RWPE2 (cell line): Measurements from ENCODE around the gene TPRA1.

Experiments used
- ATAC-seq: fragments of 200-7000 bp; cut with Tn5 transposase; 3 replicates; pipeline ENCODE4 v1.9.1; 2021; ENCODE audit warnings: low read depth
- DNase-seq: peaks from one replicate; pipeline ENCODE4 v3.0.0-alpha.2; 2020; ENCODE audit warnings: low spot score
- H3K27ac ChIP-seq: fragments of 450-650 bp; 2 replicates; pipeline ENCODE4 v1.5.1; 2017; ENCODE audit warnings: mild to moderate bottlenecking; ENCODE audit not compliant: poor library complexity, severe bottlenecking
- H3K27me3 ChIP-seq: fragments of 250-450 bp; sonication (Bioruptor Pico); 2 replicates; pipeline ENCODE4 v1.5.1; 2021; ENCODE audit warnings: mild to moderate bottlenecking, moderate library complexity; ENCODE audit not compliant: insufficient read depth, poor library complexity, severe bottlenecking
- H3K36me3 ChIP-seq: fragments of 250-450 bp; sonication (Bioruptor Pico); 2 replicates; pipeline ENCODE4 v1.5.1; 2020; ENCODE audit warnings: low read depth, mild to moderate bottlenecking, moderate library complexity
- H3K4me1 ChIP-seq: fragments of 250-450 bp; sonication (Bioruptor Pico); 2 replicates; pipeline ENCODE4 v1.5.1; 2021; ENCODE audit warnings: mild to moderate bottlenecking, moderate library complexity; ENCODE audit not compliant: insufficient read depth, poor library complexity, severe bottlenecking
- H3K4me3 ChIP-seq: fragments of 250-450 bp; sonication (Bioruptor Pico); 2 replicates; pipeline ENCODE4 v1.5.1; 2021; ENCODE audit warnings: mild to moderate bottlenecking, moderate library complexity; ENCODE audit not compliant: severe bottlenecking
- H3K9me3 ChIP-seq: fragments of 250-450 bp; sonication (Bioruptor Pico); 2 replicates; pipeline ENCODE4 v1.5.1; 2021; ENCODE audit warnings: mild to moderate bottlenecking, moderate library complexity; ENCODE audit not compliant: severe bottlenecking
- CTCF ChIP-seq: fragments of 450-650 bp; IDR thresholded peaks from one replicate; pipeline ENCODE4 v1.5.1; 2017; ENCODE audit warnings: mild to moderate bottlenecking, moderate library complexity; ENCODE audit not compliant: poor library complexity, severe bottlenecking

Gene TPRA1

DNA sequence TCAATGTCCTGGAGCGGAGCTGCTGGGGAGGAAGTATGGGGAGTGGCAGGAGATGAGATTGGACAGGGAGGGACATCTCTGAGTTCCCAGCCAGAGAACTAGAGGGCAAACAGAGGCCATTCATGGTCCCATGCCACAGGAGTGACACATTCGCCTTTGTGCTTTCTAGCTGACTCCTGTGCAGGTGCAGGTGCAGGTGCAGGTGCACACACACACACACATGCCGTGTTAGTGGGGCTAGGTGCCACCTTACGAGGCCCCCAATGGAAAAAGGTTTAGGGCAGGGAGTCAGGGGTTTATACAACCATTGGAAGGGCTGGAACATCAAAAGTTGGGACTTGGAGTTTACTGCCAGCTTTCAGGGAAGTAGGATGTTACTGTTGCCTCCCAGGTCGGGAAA lies 52.0 kb downstream of the TPRA1 start:
- H3K9me3 ChIP-seq = no peaks in the 10 kb centered on the region
- H3K27ac ChIP-seq = no peak overlapping the region
- H3K36me3 ChIP-seq = no peaks in the 10 kb centered on the region
- ATAC-seq (no peak), DNase-seq (no peak)
- no peak for TF ChIP-seq CTCF
- no peak overlapping the region for H3K4me3 ChIP-seq
- no peaks in the 10 kb centered on the region for H3K4me1 ChIP-seq
- H3K27me3 ChIP-seq = no peaks in the 10 kb centered on the region

GRCh38 chr3:127536830-127537812 lies 53.4 kb downstream of the TPRA1 start:
- Histone ChIP-seq H3K4me1 (no peaks in the 10 kb centered on the region), H3K27ac (no peak overlapping the region), H3K36me3 (no peaks in the 10 kb centered on the region), H3K27me3 (no peaks in the 10 kb centered on the region), H3K9me3 (no peaks in the 10 kb centered on the region), H3K4me3 (no peak overlapping the region)
- DNase-seq = no peak
- no peak for ATAC-seq
- TF ChIP-seq CTCF = no peak

DNA sequence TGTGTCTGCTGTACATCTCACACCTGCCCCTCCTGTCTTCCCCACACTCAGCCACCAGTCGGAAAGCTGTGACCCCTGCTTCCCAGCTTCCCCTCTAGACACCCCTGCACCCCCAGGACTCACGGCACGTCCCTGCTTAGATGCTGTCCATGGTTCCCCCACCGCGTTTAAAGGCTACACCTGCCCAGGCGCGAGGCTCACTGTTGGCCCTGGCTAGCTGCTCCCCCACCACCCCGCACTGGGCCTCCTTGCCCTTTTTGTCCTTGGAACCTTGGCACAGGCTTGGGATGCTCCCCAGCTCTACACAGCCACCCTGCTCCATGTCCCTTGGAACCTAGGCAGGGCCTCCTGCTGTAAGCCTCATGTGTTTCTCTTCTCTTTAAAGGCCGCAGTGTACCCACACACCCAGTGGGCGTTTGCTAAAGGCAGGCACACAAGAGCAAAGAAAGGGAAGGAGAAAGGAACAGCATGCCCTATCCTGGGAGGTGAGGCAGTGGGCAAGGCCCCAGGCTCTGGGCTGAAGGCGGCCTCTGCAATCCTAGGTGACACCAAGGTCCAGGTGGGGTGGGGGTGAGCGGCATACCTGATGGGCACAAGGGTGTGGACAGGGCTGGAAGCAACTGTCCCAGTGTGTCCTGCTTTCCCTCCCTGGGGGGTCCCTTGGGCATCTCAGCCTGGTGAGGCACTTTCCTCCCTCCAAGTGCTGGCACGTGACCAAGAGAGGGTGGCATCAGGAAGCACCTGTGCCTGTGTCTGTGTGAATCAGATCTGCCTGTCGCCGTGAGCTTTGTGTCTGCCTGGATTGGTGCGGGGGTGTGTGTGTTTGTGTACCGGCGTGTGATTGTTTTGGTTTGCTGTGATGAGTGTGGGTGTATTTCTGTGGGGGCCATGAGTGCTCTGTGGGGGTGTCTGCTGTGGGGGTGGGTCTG lies 54.4 kb downstream of the TPRA1 start:
- DNase-seq (no peak), ATAC-seq (no peak)
- Histone ChIP-seq H3K36me3 (no peaks in the 10 kb centered on the region), H3K27me3 (no peaks in the 10 kb centered on the region), H3K4me1 (no peaks in the 10 kb centered on the region), H3K27ac (no peak overlapping the region), H3K4me3 (no peak overlapping the region), H3K9me3 (no peaks in the 10 kb centered on the region)
- TF ChIP-seq CTCF = no peak

DNA sequence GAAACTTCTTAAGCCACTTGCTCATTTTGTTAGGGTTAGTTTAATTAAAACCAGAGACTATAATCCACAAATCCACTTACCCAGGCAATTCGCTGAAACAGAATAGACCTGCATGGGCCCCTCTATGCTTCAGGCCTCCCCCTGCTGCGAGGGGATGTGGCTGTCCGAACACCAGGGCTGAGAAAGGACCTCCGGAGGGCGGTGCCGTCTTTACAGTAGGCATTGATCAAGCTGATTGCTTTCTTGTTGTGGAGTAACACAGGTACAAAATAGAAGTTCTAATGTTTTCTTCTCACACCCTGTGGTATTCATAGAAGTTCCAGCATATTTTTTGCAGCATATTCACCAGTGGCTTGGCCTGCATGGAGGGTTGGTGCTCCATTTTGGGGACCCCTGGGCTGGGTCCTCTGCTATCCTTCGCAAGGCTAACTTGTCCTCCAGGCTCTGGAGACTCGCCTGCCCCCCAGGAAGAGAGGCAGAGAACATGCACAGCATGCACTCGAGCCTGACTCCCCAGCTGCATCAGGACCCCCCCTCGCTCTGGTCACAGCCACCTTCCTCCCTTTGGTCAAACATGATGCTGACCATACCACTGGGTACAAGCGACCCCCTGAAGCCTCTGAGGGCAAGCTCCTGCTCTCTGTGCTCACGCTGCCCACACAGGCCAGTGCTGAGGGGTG lies 55.3 kb downstream of the TPRA1 start:
- no peak for DNase-seq
- TF ChIP-seq CTCF = no peak
- no peak overlapping the region for H3K27ac ChIP-seq

More for the DNA sequence above, 55.3 kb downstream of the TPRA1 start:
- Histone ChIP-seq H3K4me1 (no peaks in the 10 kb centered on the region), H3K9me3 (no peaks in the 10 kb centered on the region), H3K4me3 (no peak overlapping the region), H3K36me3 (no peaks in the 10 kb centered on the region), H3K27me3 (no peaks in the 10 kb centered on the region)
- ATAC-seq = no peak
